ENCODE measurements around the gene ANO10. TPM values are rescaled to one million over a fixed set of nuclear protein-coding genes. Genes with fewer than 3 reads are reported as not detected.

The ANO10 gene
- total and polyA plus RNA-seq, 2 of the 8 experiments (the other 6 are each of a cell fraction or from before 2014, with no cell fraction given), result 38.0 to 53.2 TPM

DNA sequence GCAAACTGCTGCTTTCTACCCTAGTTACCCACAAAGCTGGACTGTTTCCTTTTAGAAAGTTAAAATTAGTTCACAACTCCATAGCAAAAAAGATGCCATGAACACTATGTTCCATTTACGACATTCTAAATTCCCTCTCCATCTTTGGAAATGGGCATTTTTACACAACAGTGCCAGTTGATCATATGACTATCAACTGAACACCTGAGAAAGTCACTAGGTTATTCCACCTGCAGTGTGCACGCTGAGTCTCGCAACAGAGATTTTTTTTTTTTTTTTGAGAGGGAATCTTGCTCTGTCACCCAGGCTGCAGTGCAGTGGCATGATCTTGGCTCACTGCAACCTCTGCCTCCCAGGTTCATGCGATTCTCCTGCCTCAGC lies 215.2 kb downstream of the ANO10 start:
- DNase-seq (ENCODE audit: low read depth in 1 of 2, low spot score in 2 of 2), result no peak
- Histone ChIP-seq H3K9ac (replicated peaks in 1 of 4; ENCODE audit: extremely low read depth in 1 of 4, low read depth in 3 of 4, low read length in 3 of 4) (no peak overlapping the region), H4K20me1 (replicated peaks in 1 of 2; ENCODE audit: control insufficient read depth in 1 of 2, insufficient read depth in 2 of 2, low read length in 2 of 2) (peaks cover 0 to 1% of the 10 kb centered on the region in 2 experiments), H2BK120ac (replicated peaks; ENCODE audit: low read depth, low read length) (no peak overlapping the region), H2BK20ac (ENCODE audit: low read length) (no peak overlapping the region), H3K79me2 (ENCODE audit: control insufficient read depth in 1 of 2, insufficient read depth in 2 of 2, low read length in 2 of 2) (no peaks in the 10 kb centered on the region), H3K23ac (ENCODE audit: insufficient read length) (no peak overlapping the region), H3K18ac (ENCODE audit: extremely low read depth, low read length) (no peak overlapping the region), H3K79me1 (ENCODE audit: low read depth, low read length) (no peaks in the 10 kb centered on the region), H3K4me2 (ENCODE audit: insufficient read depth in 1 of 2, low read depth in 2 of 2, low read length in 2 of 2) (no peak overlapping the region), H2BK12ac (ENCODE audit: low read depth, low read length) (no peak overlapping the region), H3K27ac (ENCODE audit: low read depth, low read length) (no peak overlapping the region), H4K91ac (replicated peaks; ENCODE audit: insufficient read length, low read length) (no peak overlapping the region), H3K9me3 (ENCODE audit: insufficient read depth in 2 of 2, low read depth in 1 of 2, low read length in 1 of 2) (no peaks in the 10 kb centered on the region), H2AFZ (ENCODE audit: low read length) (no peak overlapping the region), H3K27me3 (replicated peaks in 1 of 4; ENCODE audit: control insufficient read depth in 3 of 4, extremely low read depth in 1 of 4, insufficient read depth in 3 of 4, low read length in 3 of 4) (no peaks in the 10 kb centered on the region), H3K23me2 (ENCODE audit: low read depth, low read length) (no peaks in the 10 kb centered on the region), H3K14ac (ENCODE audit: insufficient read length) (no peak overlapping the region), H3K4me3 (ENCODE audit: extremely low read depth in 1 of 4, insufficient read depth in 2 of 4, low read depth in 3 of 4, low read length in 4 of 4) (no peak overlapping the region), H3K56ac (replicated peaks; ENCODE audit: insufficient read length, low read depth, low read length) (no peak overlapping the region), H4K5ac (ENCODE audit: insufficient read length, low read depth, low read length) (no peak overlapping the region), H3K4me1 (replicated peaks in 1 of 4; ENCODE audit: control insufficient read depth in 3 of 4, insufficient read depth in 4 of 4, low read length in 3 of 4) (no peaks in the 10 kb centered on the region), H2AK5ac (ENCODE audit: low read depth, low read length) (no peak overlapping the region), H4K8ac (ENCODE audit: extremely low read depth, insufficient read depth, low read length) (no peak overlapping the region), H2BK5ac (ENCODE audit: low read depth, low read length) (no peak overlapping the region), H2BK15ac (ENCODE audit: low read length) (no peak overlapping the region), H3K36me3 (ENCODE audit: control insufficient read depth in 2 of 4, insufficient read depth in 4 of 4, low read length in 3 of 4) (no peaks in the 10 kb centered on the region), H3K4ac (replicated peaks; ENCODE audit: insufficient read length, low read depth, low read length) (no peak overlapping the region)
- ChIA-PET CTCF (ENCODE audit: partially characterized antibody) (interaction anchor here (1.2 kb wide), 1 partner anchor 96 kb away, joined by 3 read pairs; no protein-coding TSS in a partner anchor), POLR2A (ENCODE audit: partially characterized antibody) (no interaction called here)
- 99% methylated on average over 4 of the region's 4 CpGs; no CpG with 5 or more reads in 1 of the 2 experiments for whole genome bisulfite sequencing, 2 experiments (ENCODE audit: extremely low coverage in 1 of 2, insufficient coverage in 1 of 2, insufficient read length in 1 of 2, insufficient replicate concordance in 2 of 2, low coverage in 1 of 2, low lambda C conversion rate in 2 of 2, missing lambda C conversion rate in 1 of 2)
- FAIRE-seq, result no peak
- TF ChIP-seq SUZ12 (IDR thresholded peaks at IDR 0.05; ENCODE audit: low read length), result no peak
- TF ChIP-seq, protein P1, sequence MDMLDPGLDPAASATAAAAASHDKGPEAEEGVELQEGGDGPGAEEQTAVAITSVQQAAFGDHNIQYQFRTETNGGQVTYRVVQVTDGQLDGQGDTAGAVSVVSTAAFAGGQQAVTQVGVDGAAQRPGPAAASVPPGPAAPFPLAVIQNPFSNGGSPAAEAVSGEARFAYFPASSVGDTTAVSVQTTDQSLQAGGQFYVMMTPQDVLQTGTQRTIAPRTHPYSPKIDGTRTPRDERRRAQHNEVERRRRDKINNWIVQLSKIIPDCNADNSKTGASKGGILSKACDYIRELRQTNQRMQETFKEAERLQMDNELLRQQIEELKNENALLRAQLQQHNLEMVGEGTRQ (IDR thresholded peaks at IDR 0.05; ENCODE audit: low read length), result no peak
- no peak for TF ChIP-seq ASH2L (IDR thresholded peaks at IDR 0.05; ENCODE audit: low read length)
- TF ChIP-seq, protein P2, sequence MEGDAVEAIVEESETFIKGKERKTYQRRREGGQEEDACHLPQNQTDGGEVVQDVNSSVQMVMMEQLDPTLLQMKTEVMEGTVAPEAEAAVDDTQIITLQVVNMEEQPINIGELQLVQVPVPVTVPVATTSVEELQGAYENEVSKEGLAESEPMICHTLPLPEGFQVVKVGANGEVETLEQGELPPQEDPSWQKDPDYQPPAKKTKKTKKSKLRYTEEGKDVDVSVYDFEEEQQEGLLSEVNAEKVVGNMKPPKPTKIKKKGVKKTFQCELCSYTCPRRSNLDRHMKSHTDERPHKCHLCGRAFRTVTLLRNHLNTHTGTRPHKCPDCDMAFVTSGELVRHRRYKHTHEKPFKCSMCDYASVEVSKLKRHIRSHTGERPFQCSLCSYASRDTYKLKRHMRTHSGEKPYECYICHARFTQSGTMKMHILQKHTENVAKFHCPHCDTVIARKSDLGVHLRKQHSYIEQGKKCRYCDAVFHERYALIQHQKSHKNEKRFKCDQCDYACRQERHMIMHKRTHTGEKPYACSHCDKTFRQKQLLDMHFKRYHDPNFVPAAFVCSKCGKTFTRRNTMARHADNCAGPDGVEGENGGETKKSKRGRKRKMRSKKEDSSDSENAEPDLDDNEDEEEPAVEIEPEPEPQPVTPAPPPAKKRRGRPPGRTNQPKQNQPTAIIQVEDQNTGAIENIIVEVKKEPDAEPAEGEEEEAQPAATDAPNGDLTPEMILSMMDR (IDR thresholded peaks at IDR 0.05; ENCODE audit: control extremely low read depth in 1 of 3, insufficient read depth in 1 of 3, low read depth in 1 of 3, low read length in 3 of 3), result no peak
- no peak for TF ChIP-seq NANOG (IDR thresholded peaks at IDR 0.05; ENCODE audit: insufficient read depth, low read depth, low read length, poor library complexity, severe bottlenecking)
- TF ChIP-seq HDAC2 (IDR thresholded peaks at IDR 0.05; ENCODE audit: borderline replicate concordance in 1 of 2, low read depth in 2 of 2, low read length in 2 of 2), result no peak
- TF ChIP-seq RAD21 (IDR thresholded peaks at IDR 0.05 in 1 of 2, conservative IDR thresholded peaks at IDR 0.05 in 1 of 2; ENCODE audit: low read depth in 2 of 2, low read length in 2 of 2), result no peak
- TF ChIP-seq MAFK (IDR thresholded peaks at IDR 0.05; ENCODE audit: low read depth, low read length), result no peak
- no peak for TF ChIP-seq ATF3 (IDR thresholded peaks at IDR 0.05; ENCODE audit: insufficient read depth, low read depth, low read length)

Data from H1 (cell line).